Heart right ventricle (tissue), 16 donors: ENCODE data around the gene FCHSD2. TPM values are rescaled to one million over a fixed set of nuclear protein-coding genes. Genes with fewer than 3 reads are reported as not detected.
A peak's percentile ranks its signal among the peaks of the same experiment; 100 is the strongest.

Experiments
- ATAC-seq, 8 donors: fragments of 200-7000 bp; cut with Tn5 transposase; one replicate each; pipeline ENCODE4 v1.9.1; 2020; ENCODE audit warnings: mild to moderate bottlenecking in 8 of 8, moderate library complexity in 8 of 8, moderate number of reproducible peaks in 1 of 8
- DNase-seq, 2 donors: peaks; one replicate each; pipeline ENCODE4 v3.0.0-alpha.2; 2020
- H3K27ac ChIP-seq, 10 donors: fragments of 200-600 bp; sonication (generic) in 2 of 10; one replicate each; pipeline versions ENCODE4 v1.5.0 to v1.8.0; 2020 to 2022; ENCODE audit warnings: mild to moderate bottlenecking in 3 of 10
- H3K27me3 ChIP-seq, 7 donors: fragments of 200-600 bp; one replicate each; pipeline ENCODE4 v1.8.0; 2021 to 2022; ENCODE audit warnings: mild to moderate bottlenecking in 2 of 7
- H3K36me3 ChIP-seq, 9 donors: fragments of 200-600 bp; sonication (generic) in 1 of 9; one replicate each; pipeline versions ENCODE4 v1.5.0 to v1.8.0; 2020 to 2022; ENCODE audit warnings: mild to moderate bottlenecking in 2 of 9
- H3K4me1 ChIP-seq, 9 donors: fragments of 200-600 bp; sonication (generic) in 1 of 9; one replicate each; pipeline versions ENCODE4 v1.5.0 to v1.8.0; 2020 to 2022; ENCODE audit warnings: mild to moderate bottlenecking in 4 of 9
- H3K4me3 ChIP-seq, 10 donors: fragments of 200-600 bp; sonication (generic) in 2 of 10; one replicate each; pipeline versions ENCODE4 v1.5.0 to v1.8.0; 2020 to 2022; ENCODE audit warnings: mild to moderate bottlenecking in 7 of 10, moderate library complexity in 2 of 10
- H3K9me3 ChIP-seq, 11 donors: fragments of 200-600 bp in 10 of 11; sonication (generic) in 2 of 11; one replicate each; pipeline versions ENCODE4 v1.5.0 to v1.8.0; 2013 to 2022; ENCODE audit warnings: mild to moderate bottlenecking in 2 of 11, control low read depth in 1 of 11, moderate library complexity in 1 of 11
- CTCF ChIP-seq, 9 donors: fragments of 200-600 bp; sonication (generic) in 2 of 9; IDR thresholded peaks; one replicate each; pipeline versions ENCODE4 v1.5.0 to v1.8.0; 2021 to 2022; ENCODE audit warnings: antibody characterized with exemption in 9 of 9, mild to moderate bottlenecking in 5 of 9, moderate library complexity in 1 of 9
- WGBS, 2 donors: extraction: QIAGEN DNeasy Blood & Tissue Kit; methylation state at CpG; one replicate each; pipeline ENCODE4 v1.1.7; 2013; ENCODE audit warnings: inconsistent platforms in 1 of 2; 5-methylcytosine and 5-hydroxymethylcytosine counted together
- intact Hi-C, 10 donors: fragments of 100-400 bp; cut with DNase I; formaldehyde crosslinking; loops; one replicate each; pipeline versions ENCODE4 v1.11.1 to v1.14.2; 2022
- polyA plus RNA-seq, 2 donors: library from polyadenylated mRNA; stranded (reverse); fragments of 200-250 nt; gene quantifications; one replicate each; pipeline ENCODE4 v1.2.3, GENCODE V29; 2013
- total RNA-seq, 10 donors: library from RNA; stranded (reverse); fragmentation: NEBNext Ultra II Directional in 3 of 10; extraction: Animal tissue kit (Norgen Biotek cat#: 25700) in 3 of 10; gene quantifications; one replicate each; pipeline versions ENCODE4 v1.2.1 to v1.2.4, GENCODE V29; 2021 to 2023
- donor health status: Arrhythmogenic right ventricular cardiomyopathy.
- donor health status: ischemic (EF 13 %, LVEDD 7.1; RV severe dilation, severe dysfunction).
- donor health status: healthy with polysubstance abuse.
- donor health status: DM: no; HTN: yes; CAD: no.
- donor health status: DM: no; HTN: no; CAD: no.
- donor health status: ischemic (EF 25% LVEDD 6.9; RV normal size, moderate dysfunction).
- donor health status: ischemic (EF 25% LVEDD 5.7; RV mildly dilated, moderate dysfunction).
- donor health status: healthy.
- donor health status: DM: yes; HTN: yes; CAD: no.
- donor health status: Ischemic cardiomyopathy.
- donor health status: ischemic (EF 35%, LVEDD 5.7; RV mildly dilated, moderate dysfunction).
- donor health status: nonischemic (EF 11% LVEDD 7.7; RV severe dilation, severe dysfunction).
- donor health status: DM: yes; HTN: yes; CAD: no.
- donor health status: PGD.
- donor health status: ischemic (EF 29% LVEDD 5.4; RV normal size, mild dysfunction).
- donor health status: nonischemic (EF 23%, LVEDD 6.1; RV moderate dilation, normal function).

Gene FCHSD2
- total and polyA plus RNA-seq, 12 donors: 16.1 to 48.4 (median 37.5) TPM

- ATAC-seq: no peak
- Histone ChIP-seq H3K27ac (no peak overlapping the region), H3K9me3 (peaks cover 0 to 3% (median 0%) of the 10 kb centered on the region in 11 donors), H3K27me3 (no peaks in the 10 kb centered on the region), H3K4me3 (no peak overlapping the region), H3K36me3 (peaks cover 0 to 77% (median 42%) of the 10 kb centered on the region in 9 donors), H3K4me1 (no peaks in the 10 kb centered on the region)
- no peak for TF ChIP-seq CTCF (IDR thresholded peaks at IDR 0.05)
- intact Hi-C loops: no loop called here
- no peak for DNase-seq
These were observed 255.5 kb downstream of the FCHSD2 start for GRCh38 chr11:72886619-72887018.

GRCh38 chr11:72885749-72886609 is 256.1 kb downstream of the FCHSD2 start:
- Histone ChIP-seq H3K4me1 (no peaks in the 10 kb centered on the region), H3K27ac (peak overlapping the region in 1 of 10 donors; percentile 23), H3K9me3 (peaks cover 0 to 5% (median 0%) of the 10 kb centered on the region in 11 donors), H3K27me3 (no peaks in the 10 kb centered on the region), H3K4me3 (no peak overlapping the region), H3K36me3 (peaks cover 0 to 82% (median 42%) of the 10 kb centered on the region in 9 donors)
- DNase-seq (no peak), ATAC-seq (no peak)
- intact Hi-C loops: no loop called here
- no peak for TF ChIP-seq CTCF (IDR thresholded peaks at IDR 0.05)
- 98 to 100% methylated on average over 3 of the region's 3 CpGs for WGBS, 2 donors

GRCh38 chr11:72876147-72876546 is 266.0 kb downstream of the FCHSD2 start:
- no peak for ATAC-seq
- no peak for TF ChIP-seq CTCF (IDR thresholded peaks at IDR 0.05)
- peaks cover 0 to 51% (median 17%) of the 10 kb centered on the region in 9 donors for H3K36me3 ChIP-seq
- peaks cover 0 to 7% (median 0%) of the 10 kb centered on the region in 11 donors for H3K9me3 ChIP-seq
- DNase-seq: no peak
- no peaks in the 10 kb centered on the region for H3K27me3 ChIP-seq
- no peak overlapping the region for H3K4me3 ChIP-seq
- WGBS, 2 donors: 97 to 100% methylated on average over 3 of the region's 3 CpGs
- peaks cover 0 to 8% (median 0%) of the 10 kb centered on the region in 9 donors for H3K4me1 ChIP-seq
- no peak overlapping the region for H3K27ac ChIP-seq
- intact Hi-C loops: no loop called here

GRCh38 chr11:72875736-72876135 is 266.4 kb downstream of the FCHSD2 start:
- TF ChIP-seq CTCF (IDR thresholded peaks at IDR 0.05): no peak
- Histone ChIP-seq H3K9me3 (peaks cover 0 to 7% (median 0%) of the 10 kb centered on the region in 11 donors), H3K27me3 (no peaks in the 10 kb centered on the region), H3K27ac (no peak overlapping the region), H3K36me3 (peaks cover 0 to 53% (median 17%) of the 10 kb centered on the region in 9 donors), H3K4me3 (no peak overlapping the region), H3K4me1 (peaks cover 0 to 11% (median 0%) of the 10 kb centered on the region in 9 donors)
- WGBS, 2 donors: 91 to 100% methylated on average over 1 of the region's 1 CpG
- intact Hi-C loops: no loop called here
- DNase-seq (no peak), ATAC-seq (no peak)
